Uterus (tissue), 4 donors: ENCODE measurements around the gene BCKDHB. TPM values are rescaled to one million over a fixed set of nuclear protein-coding genes. Genes with fewer than 3 reads are reported as not detected.

ENCODE experiments used
- DNase-seq, 2 donors: peaks; one replicate each; pipeline ENCODE4 v3.0.0-alpha.2; 2019 to 2020
- H3K27ac ChIP-seq, 2 donors: fragments of 200-600 bp; sonication (generic); 1 replicate in 1 of 2; 2 replicates in 1 of 2; pipeline ENCODE4 v1.5.1; 2016 to 2018
- H3K27me3 ChIP-seq, 2 donors: fragments of 200-600 bp; sonication (generic); one replicate each; pipeline ENCODE4 v1.5.1; 2018 to 2019; ENCODE audit warnings: control low read depth in 1 of 2
- H3K36me3 ChIP-seq, 2 donors: fragments of 200-600 bp; sonication (generic); one replicate each; pipeline ENCODE4 v1.5.1; 2019; ENCODE audit warnings: control low read depth in 1 of 2
- H3K4me1 ChIP-seq, 2 donors: fragments of 200-600 bp; sonication (generic); one replicate each; pipeline ENCODE4 v1.5.1; 2018 to 2019; ENCODE audit warnings: control low read depth in 1 of 2
- H3K4me3 ChIP-seq, 2 donors: fragments of 200-600 bp; sonication (generic); 1 replicate in 1 of 2; 2 replicates in 1 of 2; pipeline ENCODE4 v1.5.1; 2018 to 2019; ENCODE audit warnings: mild to moderate bottlenecking in 1 of 2
- H3K9me3 ChIP-seq, 2 donors: fragments of 200-600 bp; sonication (generic); one replicate each; pipeline ENCODE4 v1.5.1; 2019; ENCODE audit warnings: control low read depth in 1 of 2
- CTCF ChIP-seq, 4 experiments: fragments of 200-600 bp in 2 of 4; fragments of 450-650 bp in 2 of 4; sonication (generic) in 2 of 4; IDR thresholded peaks; one replicate each; pipeline ENCODE4 v1.5.1; 2016 to 2019; ENCODE audit warnings: antibody characterized with exemption in 4 of 4, mild to moderate bottlenecking in 2 of 4, moderate library complexity in 1 of 4
- POLR2A ChIP-seq, 2 donors: fragments of 450-650 bp; IDR thresholded peaks; one replicate each; pipeline ENCODE4 v1.6.1; 2016; ENCODE audit warnings: antibody characterized with exemption in 2 of 2, mild to moderate bottlenecking in 1 of 2, moderate library complexity in 1 of 2
- intact Hi-C: fragments of 100-400 bp; cut with DNase I; formaldehyde crosslinking; loops from one replicate; pipeline ENCODE4 v1.15.1; 2023; ENCODE audit warnings: low total_unique reads
- total RNA-seq, 4 donors: library from RNA; depleted of rRNA in 3 of 4; stranded (reverse); fragments of >200 nt in 3 of 4; gene quantifications; one replicate each; pipeline versions ENCODE4 v1.1.0 to v1.2.4, GENCODE V29; 2014 to 2023
- donor health status: DM: yes; HTN: yes; CAD: no.

Gene BCKDHB
- total RNA-seq, 4 donors from 2014 or later = 7.2 to 35.5 (median 13.2) TPM

- intact Hi-C loops = no loop called here
- no peaks in the 10 kb centered on the region for H3K36me3 ChIP-seq
Observed at GRCh38 chr6:80182308-80182707, 75.8 kb downstream of the BCKDHB start.

GRCh38 chr6:80183019-80183795 is 76.7 kb downstream of the BCKDHB start:
- H3K4me3 ChIP-seq = no peak overlapping the region
- H3K36me3 ChIP-seq = no peaks in the 10 kb centered on the region
- no peak for DNase-seq
- no peaks in the 10 kb centered on the region for H3K27me3 ChIP-seq
- intact Hi-C loops = no loop called here
- H3K9me3 ChIP-seq = no peaks in the 10 kb centered on the region
- no peak overlapping the region for H3K27ac ChIP-seq
- H3K4me1 ChIP-seq = no peaks in the 10 kb centered on the region
- TF ChIP-seq CTCF (IDR thresholded peaks at IDR 0.05) (no peak), POLR2A (IDR thresholded peaks at IDR 0.05) (no peak)

More at GRCh38 chr6:80182308-80182707, 75.8 kb downstream of the BCKDHB start:
- Histone ChIP-seq H3K4me3 (no peak overlapping the region), H3K4me1 (no peaks in the 10 kb centered on the region), H3K27ac (no peak overlapping the region), H3K27me3 (no peaks in the 10 kb centered on the region), H3K9me3 (no peaks in the 10 kb centered on the region)
- TF ChIP-seq POLR2A (IDR thresholded peaks at IDR 0.05) (no peak), CTCF (IDR thresholded peaks at IDR 0.05) (no peak)
- DNase-seq = no peak

- H3K9me3 ChIP-seq = no peaks in the 10 kb centered on the region
- TF ChIP-seq CTCF (IDR thresholded peaks at IDR 0.05) (no peak), POLR2A (IDR thresholded peaks at IDR 0.05) (no peak)
- intact Hi-C loops = no loop called here
- no peak overlapping the region for H3K27ac ChIP-seq
- H3K27me3 ChIP-seq = no peaks in the 10 kb centered on the region
- H3K4me3 ChIP-seq = no peak overlapping the region
- DNase-seq = no peak
- H3K4me1 ChIP-seq = no peaks in the 10 kb centered on the region
- no peaks in the 10 kb centered on the region for H3K36me3 ChIP-seq
Observed at GRCh38 chr6:80185492-80185891, 79.0 kb downstream of the BCKDHB start.

GRCh38 chr6:80186082-80186481 is 79.6 kb downstream of the BCKDHB start:
- no peak overlapping the region for H3K4me3 ChIP-seq
- no peak overlapping the region for H3K27ac ChIP-seq
- H3K9me3 ChIP-seq = no peaks in the 10 kb centered on the region
- DNase-seq = no peak
- intact Hi-C loops = no loop called here
- H3K36me3 ChIP-seq = no peaks in the 10 kb centered on the region
- H3K27me3 ChIP-seq = no peaks in the 10 kb centered on the region
- TF ChIP-seq CTCF (IDR thresholded peaks at IDR 0.05) (no peak), POLR2A (IDR thresholded peaks at IDR 0.05) (no peak)
- H3K4me1 ChIP-seq = no peaks in the 10 kb centered on the region

GRCh38 chr6:80196906-80197305 is 90.4 kb downstream of the BCKDHB start:
- no peak for DNase-seq
- Histone ChIP-seq H3K27ac (no peak overlapping the region), H3K27me3 (no peaks in the 10 kb centered on the region), H3K9me3 (no peaks in the 10 kb centered on the region), H3K36me3 (no peaks in the 10 kb centered on the region), H3K4me1 (no peaks in the 10 kb centered on the region), H3K4me3 (no peak overlapping the region)
- TF ChIP-seq CTCF (IDR thresholded peaks at IDR 0.05) (no peak), POLR2A (IDR thresholded peaks at IDR 0.05) (no peak)
- intact Hi-C loops = no loop called here
